HepG2 (cell line): ENCODE data around the gene HDAC4. TPM values are rescaled to one million over a fixed set of nuclear protein-coding genes. Genes with fewer than 3 reads are reported as not detected.

Source experiments
- ISX ChIP-seq: sonication (generic); formaldehyde crosslinking; conservative IDR thresholded peaks from 2 replicates; pipeline ENCODE4 v1.5.0; 2020; ENCODE audit warnings: missing genetic modification reagents
- KDM6A ChIP-seq: IDR thresholded peaks from 2 replicates; pipeline ENCODE4 v1.6.1; 2016; ENCODE audit warnings: low read depth
- KLF16 ChIP-seq, 2 experiments: sonication (generic) in 1 of 2; formaldehyde crosslinking in 1 of 2; IDR thresholded peaks; 2 replicates each; pipeline versions ENCODE4 v1.6.1 to v1.8.0; 2016 to 2023; ENCODE audit warnings: missing genetic modification reagents in 2 of 2, missing compliant biosample characterization in 1 of 2
- MAZ ChIP-seq, 2 experiments: sonication (generic) in 1 of 2; formaldehyde crosslinking in 1 of 2; IDR thresholded peaks; 2 replicates each; pipeline versions ENCODE4 v1.5.0 to v1.6.1; 2012 to 2020; ENCODE audit warnings: low read depth in 2 of 2, mild to moderate bottlenecking in 2 of 2, borderline replicate concordance in 1 of 2, improper control_type of control experiment in 1 of 2, low read length in 1 of 2, missing genetic modification reagents in 1 of 2, moderate library complexity in 1 of 2
- SMYD3 ChIP-seq: sonication (generic); formaldehyde crosslinking; IDR thresholded peaks from 2 replicates; pipeline ENCODE4 v1.8.1; 2023; ENCODE audit warnings: mild to moderate bottlenecking, missing genetic modification reagents
- TBL1XR1 ChIP-seq: fragments of 150-350 bp; IDR thresholded peaks from 2 replicates; pipeline ENCODE4 v1.6.1; 2014; ENCODE audit warnings: borderline replicate concordance, low read length; ENCODE audit not compliant: partially characterized antibody
- ZNF615 ChIP-seq: sonication (generic); formaldehyde crosslinking; IDR thresholded peaks from 2 replicates; pipeline ENCODE4 v1.5.0; 2020; ENCODE audit warnings: mild to moderate bottlenecking, missing genetic modification reagents, borderline replicate concordance
- polyA plus RNA-seq, 8 experiments: library from polyadenylated mRNA; depleted of rRNA in 3 of 8; stranded (reverse) in 7 of 8; unstranded in 1 of 8; fragments of >200 nt; fragmentation: Illumina TruSeq in 4 of 8; extraction: Trizol in 4 of 8; gene quantifications; 2 replicates each; pipeline versions ENCODE4 v1.2.1 to v1.2.3, GENCODE V29; 2011 to 2016; ENCODE audit warnings: low read depth in 4 of 8, missing spikeins in 1 of 8, mixed read lengths in 1 of 8; ENCODE audit not compliant: insufficient read depth in 1 of 8
- total RNA-seq, 5 experiments: library from RNA; depleted of rRNA; stranded (reverse); fragments of >200 nt; fragmentation: Illumina TruSeq; extraction: Trizol; gene quantifications; 2 replicates each; pipeline ENCODE4 v1.2.3, GENCODE V29; 2016; ENCODE audit warnings: low read depth in 1 of 5
- TF ChIP-seq, protein P1 (sequence below), 2 experiments: sonication (generic) in 1 of 2; formaldehyde crosslinking in 1 of 2; IDR thresholded peaks; 2 replicates each; pipeline versions ENCODE4 v1.4.0 to v1.6.1; 2018 to 2020; ENCODE audit warnings: missing genetic modification reagents in 2 of 2, borderline replicate concordance in 1 of 2, low read depth in 1 of 2, mild to moderate bottlenecking in 1 of 2, missing biosample characterization in 1 of 2
- TF ChIP-seq, protein P2 (sequence below): sonication (generic); formaldehyde crosslinking; IDR thresholded peaks from 2 replicates; pipeline ENCODE4 v1.4.0; 2020; ENCODE audit warnings: missing genetic modification reagents; ENCODE audit errors: not compliant biosample characterization
- TF ChIP-seq, protein P3 (sequence below): sonication (generic); formaldehyde crosslinking; IDR thresholded peaks from 2 replicates; pipeline ENCODE4 v1.5.0; 2020; ENCODE audit warnings: mild to moderate bottlenecking, missing genetic modification reagents
- TF ChIP-seq, protein P4 (sequence below): sonication (generic); formaldehyde crosslinking; IDR thresholded peaks from 2 replicates; pipeline ENCODE4 v1.4.0; 2020; ENCODE audit warnings: mild to moderate bottlenecking, missing genetic modification reagents

The HDAC4 gene
- total and polyA plus RNA-seq, 2 of the 13 experiments (the other 11 are each of a cell fraction or from before 2014, with no cell fraction given), result 10.1 to 11.5 TPM

DNA sequence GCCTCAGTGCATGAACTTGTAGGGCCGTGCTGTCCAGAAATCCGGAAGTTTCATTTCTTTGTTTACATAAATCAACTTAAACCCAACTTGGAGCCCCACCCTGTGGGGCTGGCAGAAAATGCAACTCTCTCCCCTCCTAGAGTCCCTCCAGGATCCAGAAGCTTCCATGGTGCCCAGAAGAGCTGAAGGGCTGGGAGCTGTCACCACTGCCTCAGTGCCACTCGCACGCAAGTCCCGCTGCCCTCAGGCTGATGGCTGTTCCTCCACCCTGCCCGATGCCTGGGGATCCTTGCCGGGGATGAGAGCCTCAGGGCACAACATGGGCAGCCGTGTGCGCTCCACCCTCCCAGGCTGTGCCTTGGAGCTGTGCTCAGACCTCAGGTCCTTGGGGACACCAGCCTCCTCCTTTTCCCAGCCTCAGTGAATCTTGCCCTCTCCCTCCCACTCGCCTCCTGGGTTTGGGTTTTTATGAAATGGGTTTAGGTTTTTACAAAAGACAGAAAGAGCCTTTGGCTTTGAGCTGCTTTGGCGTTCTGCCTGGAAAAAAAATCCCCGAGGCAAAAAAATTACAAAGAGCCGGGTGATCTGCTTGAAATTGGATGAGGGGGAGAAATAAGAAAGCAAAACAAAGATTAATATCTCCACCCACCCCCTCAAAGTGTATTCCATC, 397.7 kb downstream of the HDAC4 start (continued):
- TF ChIP-seq, protein P1, sequence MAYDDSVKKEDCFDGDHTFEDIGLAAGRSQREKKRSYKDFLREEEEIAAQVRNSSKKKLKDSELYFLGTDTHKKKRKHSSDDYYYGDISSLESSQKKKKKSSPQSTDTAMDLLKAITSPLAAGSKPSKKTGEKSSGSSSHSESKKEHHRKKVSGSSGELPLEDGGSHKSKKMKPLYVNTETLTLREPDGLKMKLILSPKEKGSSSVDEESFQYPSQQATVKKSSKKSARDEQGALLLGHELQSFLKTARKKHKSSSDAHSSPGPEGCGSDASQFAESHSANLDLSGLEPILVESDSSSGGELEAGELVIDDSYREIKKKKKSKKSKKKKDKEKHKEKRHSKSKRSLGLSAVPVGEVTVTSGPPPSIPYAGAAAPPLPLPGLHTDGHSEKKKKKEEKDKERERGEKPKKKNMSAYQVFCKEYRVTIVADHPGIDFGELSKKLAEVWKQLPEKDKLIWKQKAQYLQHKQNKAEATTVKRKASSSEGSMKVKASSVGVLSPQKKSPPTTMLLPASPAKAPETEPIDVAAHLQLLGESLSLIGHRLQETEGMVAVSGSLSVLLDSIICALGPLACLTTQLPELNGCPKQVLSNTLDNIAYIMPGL (CRISPR knock-in tag; IDR thresholded peaks at IDR 0.05; ENCODE audit: borderline replicate concordance in 1 of 2, low read depth in 1 of 2), result no peak
- TF ChIP-seq, protein P2, sequence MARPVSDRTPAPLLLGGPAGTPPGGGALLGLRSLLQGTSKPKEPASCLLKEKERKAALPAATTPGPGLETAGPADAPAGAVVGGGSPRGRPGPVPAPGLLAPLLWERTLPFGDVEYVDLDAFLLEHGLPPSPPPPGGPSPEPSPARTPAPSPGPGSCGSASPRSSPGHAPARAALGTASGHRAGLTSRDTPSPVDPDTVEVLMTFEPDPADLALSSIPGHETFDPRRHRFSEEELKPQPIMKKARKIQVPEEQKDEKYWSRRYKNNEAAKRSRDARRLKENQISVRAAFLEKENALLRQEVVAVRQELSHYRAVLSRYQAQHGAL (CRISPR knock-in tag), result no peak
- TF ChIP-seq ZNF615 (CRISPR knock-in tag), result no peak
- TF ChIP-seq KLF16 (CRISPR knock-in tag; IDR thresholded peaks at IDR 0.05), result no peak
- no peak for TF ChIP-seq SMYD3 (CRISPR knock-in tag)
- TF ChIP-seq ISX (CRISPR knock-in tag), result no peak
- TF ChIP-seq MAZ (IDR thresholded peaks at IDR 0.05; ENCODE audit: borderline replicate concordance, low read depth, low read length), result no peak
- no peak for TF ChIP-seq MAZ (CRISPR knock-in tag; IDR thresholded peaks at IDR 0.05; ENCODE audit: low read depth)
- no peak for TF ChIP-seq KDM6A
- TF ChIP-seq, protein P3, sequence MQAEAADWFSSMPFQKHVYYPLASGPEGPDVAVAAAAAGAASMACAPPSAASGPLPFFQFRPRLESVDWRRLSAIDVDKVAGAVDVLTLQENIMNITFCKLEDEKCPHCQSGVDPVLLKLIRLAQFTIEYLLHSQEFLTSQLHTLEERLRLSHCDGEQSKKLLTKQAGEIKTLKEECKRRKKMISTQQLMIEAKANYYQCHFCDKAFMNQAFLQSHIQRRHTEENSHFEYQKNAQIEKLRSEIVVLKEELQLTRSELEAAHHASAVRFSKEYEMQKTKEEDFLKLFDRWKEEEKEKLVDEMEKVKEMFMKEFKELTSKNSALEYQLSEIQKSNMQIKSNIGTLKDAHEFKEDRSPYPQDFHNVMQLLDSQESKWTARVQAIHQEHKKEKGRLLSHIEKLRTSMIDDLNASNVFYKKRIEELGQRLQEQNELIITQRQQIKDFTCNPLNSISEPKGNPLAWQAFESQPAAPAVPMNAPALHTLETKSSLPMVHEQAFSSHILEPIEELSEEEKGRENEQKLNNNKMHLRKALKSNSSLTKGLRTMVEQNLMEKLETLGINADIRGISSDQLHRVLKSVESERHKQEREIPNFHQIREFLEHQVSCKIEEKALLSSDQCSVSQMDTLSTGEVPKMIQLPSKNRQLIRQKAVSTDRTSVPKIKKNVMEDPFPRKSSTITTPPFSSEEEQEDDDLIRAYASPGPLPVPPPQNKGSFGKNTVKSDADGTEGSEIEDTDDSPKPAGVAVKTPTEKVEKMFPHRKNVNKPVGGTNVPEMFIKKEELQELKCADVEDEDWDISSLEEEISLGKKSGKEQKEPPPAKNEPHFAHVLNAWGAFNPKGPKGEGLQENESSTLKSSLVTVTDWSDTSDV (CRISPR knock-in tag), result no peak
- TF ChIP-seq, protein P4, sequence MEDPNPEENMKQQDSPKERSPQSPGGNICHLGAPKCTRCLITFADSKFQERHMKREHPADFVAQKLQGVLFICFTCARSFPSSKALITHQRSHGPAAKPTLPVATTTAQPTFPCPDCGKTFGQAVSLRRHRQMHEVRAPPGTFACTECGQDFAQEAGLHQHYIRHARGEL (CRISPR knock-in tag), result no peak
- no peak for TF ChIP-seq TBL1XR1
